Coronary artery (tissue), 2 donors: ENCODE data around the gene FOXP1.

Experiments
- DNase-seq: peaks from one replicate; pipeline ENCODE4 v3.0.0-alpha.2; 2017; ENCODE audit warnings: low spot score
- H3K27ac ChIP-seq, 2 donors: fragments of 200-600 bp; sonication (generic); one replicate each; pipeline ENCODE4 v1.5.1; 2016 to 2019
- H3K4me3 ChIP-seq: fragments of 200-600 bp; sonication (generic); 2 replicates; pipeline ENCODE4 v1.5.1; 2016; ENCODE audit warnings: mild to moderate bottlenecking, moderate library complexity
- CTCF ChIP-seq: fragments of 200-600 bp; sonication (generic); IDR thresholded peaks from one replicate; pipeline ENCODE4 v1.5.1; 2019; ENCODE audit warnings: antibody characterized with exemption

Gene FOXP1

GRCh38 chr3:71110385-71111222, 472.9 kb downstream of the FOXP1 start:
- H3K4me3 ChIP-seq: no peak overlapping the region
- peak overlapping the region; percentile 5 to 36 for H3K27ac ChIP-seq
- no peak for TF ChIP-seq CTCF
- DNase-seq: no peak

GRCh38 chr3:71109977-71110285, 473.6 kb downstream of the FOXP1 start:
- no peak for TF ChIP-seq CTCF
- peak overlapping the region; percentile 36 to 66 for H3K27ac ChIP-seq
- H3K4me3 ChIP-seq: no peak overlapping the region
- no peak for DNase-seq

- peak overlapping the region; percentile 36 to 66 for H3K27ac ChIP-seq
Measured at GRCh38 chr3:71109241-71109976, 474.1 kb downstream of the FOXP1 start.

GRCh38 chr3:71107926-71108325, 475.6 kb downstream of the FOXP1 start:
- Histone ChIP-seq H3K4me3 (peak overlapping the region; percentile 9), H3K27ac (peak overlapping the region; percentile 66 to 67)
- no peak for DNase-seq
- TF ChIP-seq CTCF: no peak

More at GRCh38 chr3:71109241-71109976, 474.1 kb downstream of the FOXP1 start:
- no peak for TF ChIP-seq CTCF
- no peak for DNase-seq
- H3K4me3 ChIP-seq: no peak overlapping the region

GRCh38 chr3:71104976-71105375, 478.6 kb downstream of the FOXP1 start:
- no peak for TF ChIP-seq CTCF
- H3K4me3 ChIP-seq: no peak overlapping the region
- DNase-seq: no peak
- peak overlapping the region in 1 of 2 donors; percentile 4 for H3K27ac ChIP-seq

- no peak for DNase-seq
- Histone ChIP-seq H3K4me3 (no peak overlapping the region), H3K27ac (peak overlapping the region in 1 of 2 donors; percentile 4)
- TF ChIP-seq CTCF: no peak
Measured at GRCh38 chr3:71104556-71104955, 479.0 kb downstream of the FOXP1 start.
